OCI-LY7 (cell line): ENCODE results near the gene ARHGEF35.
"Not testable (repeated sequence)": the region's sequence is repeated elsewhere in the genome, so short reads cannot be mapped to it uniquely, and the experiment has no call there.

ENCODE experiments used
- EZH2phosphoT487 ChIP-seq: fragments of 200-600 bp; sonication (generic); IDR thresholded peaks from 2 replicates; pipeline ENCODE4 v1.6.1; 2018; ENCODE audit warnings: low read depth, borderline replicate concordance, mild to moderate bottlenecking, mixed run types, antibody characterized with exemption, low read length, moderate library complexity, mixed read lengths
- TF ChIP-seq, protein P1 (sequence below): fragments of 200-600 bp; sonication (generic); conservative IDR thresholded peaks from 2 replicates; pipeline ENCODE4 v1.5.1; 2014; ENCODE audit warnings: mild to moderate bottlenecking, antibody characterized with exemption, low read length, moderate library complexity, mixed read lengths

DNA sequence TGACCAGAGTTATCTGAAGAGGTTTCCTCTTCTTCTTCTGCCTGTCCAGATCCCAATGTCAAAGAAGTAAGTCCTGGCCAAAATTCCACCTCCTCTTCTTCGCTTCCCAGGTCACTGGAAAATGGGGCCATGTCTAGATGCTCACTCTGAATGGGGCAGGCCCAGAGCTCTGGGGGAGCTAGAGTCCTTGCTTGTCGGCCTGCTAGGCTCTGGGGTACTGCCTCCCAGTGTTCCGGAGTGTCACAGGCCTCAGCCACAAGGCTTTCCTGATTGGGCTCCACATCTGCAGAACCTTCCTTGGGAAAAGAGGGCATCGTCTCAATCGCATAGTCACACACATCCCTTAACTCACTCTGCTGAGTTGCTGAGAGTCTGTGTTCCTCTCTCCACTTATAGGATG is 7.8 kb downstream of the ARHGEF35 start:
- TF ChIP-seq, protein P1, sequence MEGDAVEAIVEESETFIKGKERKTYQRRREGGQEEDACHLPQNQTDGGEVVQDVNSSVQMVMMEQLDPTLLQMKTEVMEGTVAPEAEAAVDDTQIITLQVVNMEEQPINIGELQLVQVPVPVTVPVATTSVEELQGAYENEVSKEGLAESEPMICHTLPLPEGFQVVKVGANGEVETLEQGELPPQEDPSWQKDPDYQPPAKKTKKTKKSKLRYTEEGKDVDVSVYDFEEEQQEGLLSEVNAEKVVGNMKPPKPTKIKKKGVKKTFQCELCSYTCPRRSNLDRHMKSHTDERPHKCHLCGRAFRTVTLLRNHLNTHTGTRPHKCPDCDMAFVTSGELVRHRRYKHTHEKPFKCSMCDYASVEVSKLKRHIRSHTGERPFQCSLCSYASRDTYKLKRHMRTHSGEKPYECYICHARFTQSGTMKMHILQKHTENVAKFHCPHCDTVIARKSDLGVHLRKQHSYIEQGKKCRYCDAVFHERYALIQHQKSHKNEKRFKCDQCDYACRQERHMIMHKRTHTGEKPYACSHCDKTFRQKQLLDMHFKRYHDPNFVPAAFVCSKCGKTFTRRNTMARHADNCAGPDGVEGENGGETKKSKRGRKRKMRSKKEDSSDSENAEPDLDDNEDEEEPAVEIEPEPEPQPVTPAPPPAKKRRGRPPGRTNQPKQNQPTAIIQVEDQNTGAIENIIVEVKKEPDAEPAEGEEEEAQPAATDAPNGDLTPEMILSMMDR: not testable (repeated sequence)
- not testable (repeated sequence) for TF ChIP-seq EZH2phosphoT487
